Stomach (tissue), 9 donors: ENCODE measurements around the gene IL17RC. TPM values are rescaled to one million over a fixed set of nuclear protein-coding genes. Genes with fewer than 3 reads are reported as not detected.

ENCODE experiments used
- DNase-seq, 2 donors: peaks; one replicate each; pipeline versions ENCODE4 v3.0.0 to v3.0.0-alpha.2; 2013 to 2019
- H3K27ac ChIP-seq, 5 donors: fragments of 200-600 bp in 4 of 5; sonication (generic) in 4 of 5; one replicate each; pipeline ENCODE4 v1.5.1; 2013 to 2019; ENCODE audit warnings: mild to moderate bottlenecking in 1 of 5, moderate library complexity in 1 of 5
- H3K27me3 ChIP-seq, 3 donors: fragments of 200-600 bp; sonication (generic); one replicate each; pipeline ENCODE4 v1.5.1; 2017 to 2019; ENCODE audit warnings: mixed run types in 1 of 3
- H3K36me3 ChIP-seq, 4 donors: fragments of 200-600 bp; sonication (generic); 1 replicate in 3 of 4; 2 replicates in 1 of 4; pipeline ENCODE4 v1.5.1; 2016 to 2019
- H3K4me1 ChIP-seq, 4 donors: fragments of 200-600 bp; sonication (generic); one replicate each; pipeline ENCODE4 v1.5.1; 2016 to 2019
- H3K4me3 ChIP-seq, 4 donors: fragments of 200-600 bp; sonication (generic) in 3 of 4; one replicate each; pipeline ENCODE4 v1.5.1; 2016 to 2019; ENCODE audit warnings: mild to moderate bottlenecking in 1 of 4
- H3K9me3 ChIP-seq, 4 donors: fragments of 200-600 bp; sonication (generic); one replicate each; pipeline ENCODE4 v1.5.1; 2016 to 2019
- CTCF ChIP-seq, 7 experiments: fragments of 450-650 bp in 4 of 7; fragments of 200-600 bp in 3 of 7; sonication (generic) in 3 of 7; IDR thresholded peaks; one replicate each; pipeline ENCODE4 v1.5.1; 2016 to 2019; ENCODE audit warnings: antibody characterized with exemption in 7 of 7, control low read depth in 2 of 7, mild to moderate bottlenecking in 1 of 7
- EP300 ChIP-seq: sonication (generic); formaldehyde crosslinking; IDR thresholded peaks from one replicate; pipeline ENCODE4 v1.6.1; 2017; ENCODE audit warnings: antibody characterized with exemption
- POLR2A ChIP-seq, 4 donors: fragments of 450-650 bp; IDR thresholded peaks; one replicate each; pipeline ENCODE4 v1.6.1; 2016; ENCODE audit warnings: antibody characterized with exemption in 4 of 4, control low read depth in 2 of 4, mild to moderate bottlenecking in 1 of 4, moderate library complexity in 1 of 4
- POLR2AphosphoS5 ChIP-seq, 3 donors: sonication (generic); formaldehyde crosslinking; IDR thresholded peaks; one replicate each; pipeline ENCODE4 v1.6.1; 2016; ENCODE audit warnings: antibody characterized with exemption in 3 of 3
- WGBS, 5 donors: extraction: QIAGEN DNeasy Blood & Tissue Kit in 3 of 5; methylation state at CpG; one replicate each; pipeline versions ENCODE4 v1.1.5 to v1.1.7; 2013 to 2018; 5-methylcytosine and 5-hydroxymethylcytosine counted together
- intact Hi-C: fragments of 100-400 bp; cut with DNase I; formaldehyde crosslinking; loops from one replicate; pipeline ENCODE4 v1.15.1; 2023; ENCODE audit warnings: low total_unique reads
- polyA plus RNA-seq, 3 donors: library from polyadenylated mRNA; stranded (reverse); fragments of 200-250 nt; gene quantifications; one replicate each; pipeline ENCODE4 v1.2.3, GENCODE V29; 2013
- total RNA-seq, 5 donors: library from RNA; depleted of rRNA; stranded (reverse); fragments of >200 nt; gene quantifications; one replicate each; pipeline versions ENCODE4 v1.1.0 to v1.2.3, GENCODE V29; 2014 to 2016
- donor health status: healthy with polysubstance abuse.
- donor health status: Bipolar disorder and iron deficiency.
- donor health status: healthy.

Gene IL17RC
- total and polyA plus RNA-seq, 8 donors, result 20.1 to 284 (median 33.1) TPM

GRCh38 chr3:9957214-9957613, 40.3 kb downstream of the IL17RC start:
- peaks cover 0 to 43% (median 18%) of the 10 kb centered on the region in 4 donors for H3K36me3 ChIP-seq
- H3K4me3 ChIP-seq, result no peak overlapping the region
- no peak for DNase-seq
- H3K4me1 ChIP-seq, result peaks cover 0 to 25% (median 10%) of the 10 kb centered on the region in 4 donors
- no peaks in the 10 kb centered on the region for H3K9me3 ChIP-seq
- TF ChIP-seq POLR2A (IDR thresholded peaks at IDR 0.05) (no peak), CTCF (IDR thresholded peaks at IDR 0.05) (no peak), POLR2AphosphoS5 (IDR thresholded peaks at IDR 0.05) (no peak), EP300 (no peak)
- WGBS, 5 donors, result 50 to 62% (median 55%) methylated on average over 5 of the region's 5 CpGs
- no peaks in the 10 kb centered on the region for H3K27me3 ChIP-seq
- no peak overlapping the region for H3K27ac ChIP-seq
- intact Hi-C loops, result no loop called here

GRCh38 chr3:9965200-9965875, 48.4 kb downstream of the IL17RC start:
- 86 to 96% (median 91%) methylated on average over 6 of the region's 6 CpGs for WGBS, 5 donors

GRCh38 chr3:9966841-9967240, 49.9 kb downstream of the IL17RC start:
- no peak for DNase-seq
- Histone ChIP-seq H3K4me1 (peaks cover 0 to 19% (median 9%) of the 10 kb centered on the region in 4 donors), H3K4me3 (no peak overlapping the region), H3K36me3 (peaks cover 43 to 100% (median 97%) of the 10 kb centered on the region in 4 donors), H3K27ac (no peak overlapping the region), H3K9me3 (no peaks in the 10 kb centered on the region), H3K27me3 (no peaks in the 10 kb centered on the region)
- intact Hi-C loops, result no loop called here
- TF ChIP-seq EP300 (no peak), POLR2A (IDR thresholded peaks at IDR 0.05) (no peak), CTCF (IDR thresholded peaks at IDR 0.05) (no peak)
- WGBS, 5 donors, result 96 to 100% (median 100%) methylated on average over 2 of the region's 2 CpGs

More at GRCh38 chr3:9965200-9965875, 48.4 kb downstream of the IL17RC start:
- Histone ChIP-seq H3K36me3 (peaks cover 32 to 100% (median 96%) of the 10 kb centered on the region in 4 donors), H3K4me3 (no peak overlapping the region), H3K4me1 (peaks cover 0 to 10% (median 2%) of the 10 kb centered on the region in 4 donors), H3K27ac (no peak overlapping the region), H3K9me3 (no peaks in the 10 kb centered on the region), H3K27me3 (no peaks in the 10 kb centered on the region)
- no peak for DNase-seq
- TF ChIP-seq POLR2AphosphoS5 (IDR thresholded peaks at IDR 0.05) (no peak), EP300 (no peak), POLR2A (IDR thresholded peaks at IDR 0.05) (no peak), CTCF (IDR thresholded peaks at IDR 0.05) (no peak)
- intact Hi-C loops, result no loop called here

GRCh38 chr3:9969632-9970019, 52.7 kb downstream of the IL17RC start:
- peaks cover 0 to 19% (median 9%) of the 10 kb centered on the region in 4 donors for H3K4me1 ChIP-seq
- TF ChIP-seq EP300 (no peak), CTCF (IDR thresholded peaks at IDR 0.05) (no peak), POLR2AphosphoS5 (IDR thresholded peaks at IDR 0.05) (no peak), POLR2A (IDR thresholded peaks at IDR 0.05) (no peak)
- no peaks in the 10 kb centered on the region for H3K9me3 ChIP-seq
- no peaks in the 10 kb centered on the region for H3K27me3 ChIP-seq
- H3K36me3 ChIP-seq, result peaks cover 62 to 100% (median 97%) of the 10 kb centered on the region in 4 donors
- H3K4me3 ChIP-seq, result no peak overlapping the region
- WGBS, 5 donors, result 93 to 100% (median 97%) methylated on average over 3 to 4 of the region's 4 CpGs
- intact Hi-C loops, result no loop called here
- H3K27ac ChIP-seq, result peak overlapping the region in 3 of 5 donors; percentile 53 to 76 (median 69)
- no peak for DNase-seq
